HG02642 (cell line): Measurements from ENCODE around the gene TBX19.

Experiments used
- ATAC-seq: cut with Tn5 transposase; IDR thresholded peaks from one replicate; pipeline ENCODE4 v1.9.1; 2021; ENCODE audit warnings: mild to moderate bottlenecking; ENCODE audit not compliant: unreplicated experiment, poor library complexity

Gene TBX19

DNA sequence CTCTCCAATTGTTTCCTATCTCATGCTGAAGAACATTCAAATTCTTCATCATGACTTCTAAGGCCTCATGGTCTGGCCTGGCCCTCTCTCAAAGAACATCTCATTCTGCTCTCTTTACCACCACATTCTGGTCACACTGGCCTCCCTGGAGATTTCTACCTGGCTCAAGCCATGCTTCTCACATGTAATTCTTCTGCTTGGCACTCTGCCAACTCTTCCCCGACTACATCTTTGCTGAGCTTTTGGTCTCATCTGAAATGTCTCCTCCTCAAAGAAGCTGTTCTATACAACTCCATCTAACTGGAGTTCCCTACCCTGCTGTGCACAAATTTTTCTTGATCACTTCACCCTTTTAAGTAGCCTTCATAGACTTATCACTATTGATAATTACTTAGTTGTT lies 1.4 kb upstream of the TBX19 start:
- ATAC-seq, result no peak

DNA sequence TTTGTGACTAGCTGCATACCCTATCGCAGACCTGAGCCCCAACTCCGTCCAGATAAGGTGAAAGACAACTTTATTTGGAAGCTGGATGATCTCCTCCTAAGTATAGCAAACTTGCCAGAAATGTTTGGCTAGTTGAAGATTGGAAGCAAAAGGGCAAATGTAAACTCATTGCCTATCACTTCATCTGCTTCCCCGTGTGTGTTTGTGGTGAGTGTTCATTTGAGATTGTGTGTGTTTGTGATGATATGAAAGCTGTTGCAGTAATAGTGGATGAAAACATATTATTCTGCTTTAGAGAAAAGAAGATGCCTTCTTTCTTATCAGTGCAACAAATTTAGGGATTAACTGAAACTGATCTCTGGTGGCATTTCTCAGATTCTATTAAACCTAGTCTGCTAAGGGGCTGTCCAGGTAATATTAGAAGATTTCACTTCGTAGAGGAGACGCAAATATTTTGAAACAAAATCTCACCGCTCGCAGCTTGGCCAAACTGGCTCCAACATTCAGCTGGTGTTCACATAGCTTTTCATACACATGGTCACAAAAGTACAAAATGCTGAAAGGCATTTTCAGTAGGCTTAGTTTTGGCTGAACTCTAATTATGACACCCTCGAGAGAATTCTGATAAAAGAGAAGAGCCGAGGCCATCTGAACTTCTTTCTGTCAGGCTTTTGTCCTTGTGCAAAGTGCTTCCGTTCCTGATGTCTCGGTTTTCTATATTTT lies 1.1 kb downstream of the TBX19 start:
- ATAC-seq, result no peak

DNA sequence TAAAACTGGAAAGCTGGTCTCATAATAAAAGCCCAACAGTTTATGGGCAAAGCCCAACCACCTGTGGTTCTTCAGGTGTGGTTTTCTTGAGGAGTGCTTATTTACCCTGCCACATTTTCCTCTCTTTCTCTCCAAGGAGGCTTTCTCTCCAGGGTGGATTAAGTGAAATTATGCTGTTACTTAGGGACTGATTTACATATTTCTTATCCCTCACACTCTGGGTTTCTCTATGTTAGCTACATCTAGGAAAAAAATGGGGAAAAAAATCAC lies 4.8 kb downstream of the TBX19 start:
- no peak for ATAC-seq

DNA sequence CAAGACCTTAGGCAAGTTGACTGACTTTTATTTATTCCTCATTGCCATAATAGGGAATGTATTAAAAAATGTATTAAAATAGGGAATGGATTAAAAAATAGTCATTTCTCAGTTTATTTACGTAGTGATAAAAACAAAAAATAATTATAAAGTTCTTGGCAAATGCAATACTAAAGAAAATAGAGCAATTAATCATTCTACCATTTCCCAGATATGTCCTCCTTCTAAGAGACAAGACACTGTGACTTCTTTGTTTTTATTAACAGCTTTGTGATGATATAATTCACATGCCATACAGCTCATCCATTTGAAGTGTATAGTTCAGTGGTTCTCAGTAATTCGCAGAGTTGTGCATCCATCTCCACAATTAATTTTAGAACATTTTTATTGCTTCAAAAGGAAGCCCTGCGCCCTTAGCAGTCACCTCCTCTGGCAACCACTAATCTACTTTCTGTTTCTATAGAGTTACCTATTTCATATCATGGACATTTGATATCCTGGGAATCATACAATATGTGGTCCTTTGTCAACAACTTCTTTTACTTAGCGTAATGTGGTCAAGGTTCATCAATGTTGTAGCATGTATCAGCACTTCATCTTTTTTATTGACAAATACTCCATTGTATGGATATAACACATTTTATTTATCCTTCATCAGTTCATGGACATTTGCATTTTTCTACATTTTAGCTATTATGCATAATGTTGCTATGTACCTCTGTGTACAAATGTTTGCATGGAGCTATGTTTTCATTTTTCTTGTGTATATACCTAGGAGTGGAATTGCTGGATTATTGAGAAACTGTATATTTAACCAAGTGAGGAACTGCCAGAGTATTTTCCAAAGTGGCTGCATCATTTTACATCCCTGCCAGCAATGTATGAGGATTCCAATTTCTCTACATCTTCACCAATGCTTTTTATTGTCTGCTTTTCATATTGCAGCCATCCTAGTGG lies 5.6 kb downstream of the TBX19 start:
- ATAC-seq, result no peak

DNA sequence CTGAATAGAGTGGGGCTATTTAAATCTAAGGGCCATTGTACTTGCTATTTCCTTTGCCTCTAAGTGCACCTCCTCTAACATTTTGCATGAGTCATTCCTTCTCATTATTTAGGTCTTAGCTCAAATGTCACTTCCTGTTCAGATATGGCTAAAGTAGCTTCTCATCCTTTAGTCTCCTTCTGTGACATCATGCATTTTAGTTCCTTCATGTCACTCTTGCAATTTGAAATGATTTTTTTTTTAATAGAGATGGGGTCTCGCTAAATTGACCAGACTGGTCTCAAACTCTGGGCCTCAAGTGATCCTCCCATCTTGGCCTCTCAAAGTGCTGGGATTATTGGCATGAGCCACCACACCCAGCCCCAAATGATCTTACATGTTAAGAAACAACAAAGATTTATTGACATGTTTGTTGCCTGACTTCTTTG lies 6.6 kb downstream of the TBX19 start:
- ATAC-seq, result no peak

DNA sequence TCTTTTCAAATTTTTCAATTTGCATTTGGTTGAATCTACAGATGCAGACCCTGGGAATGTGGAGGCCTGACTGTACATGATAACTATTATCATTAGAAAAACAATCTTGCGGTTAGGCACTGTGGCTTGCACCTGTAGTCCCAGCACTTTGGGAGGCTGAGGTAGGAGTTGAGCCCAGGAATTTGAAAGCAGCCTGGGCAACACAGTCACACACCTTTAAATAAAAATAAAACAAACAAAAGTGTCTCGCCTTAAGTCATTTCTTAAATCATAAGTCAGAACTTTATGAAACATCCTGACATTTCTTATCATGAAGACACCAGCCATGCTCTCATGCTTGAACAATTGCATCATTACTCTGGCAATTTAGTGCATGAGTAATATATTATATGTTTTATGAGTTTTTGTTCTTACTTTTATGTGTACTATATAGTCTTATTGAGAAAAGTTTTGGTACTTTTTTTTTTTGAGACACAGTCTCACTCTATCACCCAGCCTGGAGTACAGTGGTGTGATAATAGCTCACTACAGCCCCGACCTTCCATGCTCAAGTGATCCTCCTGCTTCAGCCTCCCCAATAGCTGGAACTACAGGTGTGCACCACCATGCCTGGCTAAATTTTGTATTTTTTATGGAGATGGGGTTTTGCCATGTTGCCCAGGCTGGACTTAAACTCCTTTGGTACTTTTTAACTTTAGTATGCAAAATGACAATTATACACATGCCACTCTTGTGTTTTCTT lies 7.8 kb downstream of the TBX19 start:
- no peak for ATAC-seq

DNA sequence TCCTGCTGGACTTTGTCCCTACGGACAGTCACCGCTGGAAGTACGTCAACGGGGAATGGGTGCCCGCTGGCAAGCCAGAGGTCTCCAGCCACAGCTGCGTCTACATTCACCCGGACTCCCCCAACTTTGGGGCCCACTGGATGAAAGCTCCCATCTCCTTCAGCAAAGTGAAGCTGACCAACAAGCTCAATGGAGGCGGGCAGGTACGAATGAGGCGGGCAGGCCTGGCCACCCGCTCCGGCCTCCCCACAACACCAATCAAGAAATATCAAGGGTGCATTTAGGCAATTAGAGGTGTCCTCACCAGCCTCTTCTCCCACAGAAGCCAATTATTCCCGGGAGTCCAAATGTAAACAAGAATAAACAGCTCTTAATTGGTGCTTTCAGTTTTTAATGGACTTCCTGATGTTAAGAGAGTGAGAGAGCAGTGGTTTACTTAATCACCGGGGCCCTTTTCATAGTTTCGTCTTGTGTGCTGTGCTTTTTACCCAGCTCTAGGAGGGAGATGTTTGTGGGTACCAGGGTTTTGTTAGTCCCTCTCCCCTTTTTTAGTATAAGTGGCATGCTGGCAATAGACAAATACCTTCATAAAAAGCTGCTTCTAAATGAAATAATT lies 10.7 kb downstream of the TBX19 start:
- ATAC-seq, result no peak

DNA sequence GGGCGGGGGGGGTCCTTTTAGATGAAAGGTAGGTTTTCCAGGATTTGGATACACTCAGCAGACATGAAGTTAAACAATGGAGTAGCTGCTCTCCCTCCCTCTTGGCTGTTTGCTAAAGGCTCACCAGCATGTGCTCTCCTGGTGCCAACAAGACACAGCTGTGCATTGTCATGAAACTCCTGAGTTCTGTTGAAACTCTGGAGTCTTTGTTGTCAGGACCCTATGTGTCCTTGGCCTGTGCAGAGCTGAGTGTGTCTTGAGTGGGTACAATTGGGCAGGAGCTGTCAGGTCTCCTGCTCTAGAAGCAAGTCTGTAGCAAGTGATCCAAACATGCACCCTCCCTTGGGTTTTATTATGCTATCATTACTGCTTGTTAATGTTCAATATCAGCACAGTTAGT lies 12.7 kb downstream of the TBX19 start:
- no peak for ATAC-seq

DNA sequence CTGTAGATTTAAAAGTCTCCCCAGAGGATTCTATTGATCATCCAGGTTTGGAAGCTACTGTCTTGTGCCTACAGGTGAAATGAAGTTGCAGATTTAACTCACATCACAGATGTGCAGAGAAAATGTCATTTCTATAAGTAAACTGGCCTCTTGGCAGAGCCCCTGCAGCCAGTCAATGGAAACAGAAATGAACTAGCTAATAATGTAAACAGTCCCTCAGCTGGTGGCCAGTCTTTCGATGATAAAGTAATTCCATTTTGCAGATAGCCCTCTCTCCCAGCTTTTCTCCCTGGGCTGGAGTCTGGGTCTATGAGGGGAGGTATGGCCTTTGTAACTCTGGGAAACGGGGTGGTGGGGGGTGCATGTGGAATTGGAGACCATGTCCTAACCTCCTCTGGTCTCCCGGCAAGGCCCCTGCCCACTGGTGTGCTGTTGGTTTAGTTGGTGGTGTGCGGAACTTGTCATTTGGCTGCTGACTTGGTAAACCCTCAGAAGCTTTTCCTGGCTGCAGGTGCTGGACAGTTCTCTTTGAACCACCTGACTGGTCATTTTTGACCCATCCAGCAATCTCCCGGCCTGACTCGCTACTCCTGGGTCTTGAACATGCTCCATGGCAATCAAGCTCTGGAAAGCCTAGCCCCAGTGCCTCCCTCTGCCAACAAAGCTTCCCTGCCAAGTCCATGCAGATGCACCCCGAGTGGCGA lies 14.9 kb downstream of the TBX19 start:
- no peak for ATAC-seq

DNA sequence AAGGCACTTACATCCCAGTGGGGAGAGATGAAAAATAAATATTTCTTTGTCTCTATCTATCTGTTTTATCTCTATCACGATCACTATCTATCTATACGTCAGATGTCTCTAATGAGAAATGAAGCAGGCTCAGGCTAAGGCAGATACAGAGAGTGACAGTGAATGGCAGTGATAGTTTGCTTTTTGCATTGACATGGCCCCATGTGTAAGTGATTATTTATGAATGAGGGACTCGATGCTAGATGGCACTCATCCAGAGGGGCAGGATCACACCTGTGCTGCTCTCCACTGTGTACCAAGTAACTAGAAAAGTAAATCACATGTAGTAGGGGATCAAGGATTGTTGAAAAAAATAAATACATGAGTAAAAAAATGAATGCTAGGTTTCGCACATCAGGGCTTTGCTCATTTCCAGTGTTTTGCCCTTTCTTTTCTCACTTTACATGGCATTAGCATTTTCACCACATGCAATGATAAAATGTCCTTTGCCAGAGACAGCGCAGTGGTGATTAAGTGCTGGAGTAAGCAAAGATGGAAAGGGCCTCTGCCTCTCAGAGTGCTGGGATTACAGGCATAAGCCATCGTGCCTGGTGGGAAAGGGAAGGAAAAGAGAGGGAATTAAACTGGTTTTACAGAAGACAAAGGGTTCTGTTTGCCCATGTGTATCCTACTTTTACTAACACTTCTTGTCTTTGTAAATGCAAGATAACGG lies 16.5 kb downstream of the TBX19 start:
- no peak for ATAC-seq

DNA sequence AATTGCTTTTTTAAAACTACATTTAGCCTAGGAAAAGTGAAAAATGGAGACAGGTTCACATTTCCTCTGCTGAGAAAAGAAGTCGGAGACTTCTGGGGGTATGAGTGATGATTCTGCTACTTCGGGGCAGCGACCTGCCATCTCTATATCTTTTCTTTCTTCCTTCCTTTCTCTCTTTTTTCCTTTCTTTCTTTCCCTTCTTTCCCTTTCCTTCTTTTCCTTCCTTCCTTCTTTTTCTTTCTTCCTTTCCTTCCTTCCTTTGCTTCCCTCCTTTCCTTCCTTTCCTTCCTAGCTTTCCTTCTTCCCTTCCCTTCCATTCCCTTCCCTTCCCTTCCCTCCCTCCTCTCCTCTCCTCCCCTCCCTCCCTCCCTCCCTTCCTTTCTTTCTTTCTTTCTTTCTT lies 17.8 kb downstream of the TBX19 start:
- ATAC-seq, result no peak

DNA sequence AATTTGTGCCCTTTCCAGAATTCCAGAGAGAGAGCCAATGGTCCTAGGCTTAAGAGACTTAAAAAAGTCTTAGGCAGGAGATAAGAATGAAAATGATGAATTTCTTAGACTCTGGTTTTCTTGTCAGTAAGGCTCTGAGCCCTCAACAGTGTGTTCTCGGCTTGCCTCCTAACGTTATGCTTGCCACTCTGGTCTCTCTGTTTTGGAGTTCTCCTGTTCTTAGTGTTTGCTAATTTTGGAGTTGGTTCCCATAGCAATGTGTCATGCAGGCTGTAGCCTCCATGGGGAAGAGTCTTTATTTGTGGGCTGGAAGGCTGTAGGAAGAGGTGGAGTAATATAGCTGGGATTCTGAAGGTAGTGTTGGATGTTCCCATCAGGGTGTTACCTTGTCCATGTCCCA lies 19.9 kb downstream of the TBX19 start:
- ATAC-seq, result no peak

DNA sequence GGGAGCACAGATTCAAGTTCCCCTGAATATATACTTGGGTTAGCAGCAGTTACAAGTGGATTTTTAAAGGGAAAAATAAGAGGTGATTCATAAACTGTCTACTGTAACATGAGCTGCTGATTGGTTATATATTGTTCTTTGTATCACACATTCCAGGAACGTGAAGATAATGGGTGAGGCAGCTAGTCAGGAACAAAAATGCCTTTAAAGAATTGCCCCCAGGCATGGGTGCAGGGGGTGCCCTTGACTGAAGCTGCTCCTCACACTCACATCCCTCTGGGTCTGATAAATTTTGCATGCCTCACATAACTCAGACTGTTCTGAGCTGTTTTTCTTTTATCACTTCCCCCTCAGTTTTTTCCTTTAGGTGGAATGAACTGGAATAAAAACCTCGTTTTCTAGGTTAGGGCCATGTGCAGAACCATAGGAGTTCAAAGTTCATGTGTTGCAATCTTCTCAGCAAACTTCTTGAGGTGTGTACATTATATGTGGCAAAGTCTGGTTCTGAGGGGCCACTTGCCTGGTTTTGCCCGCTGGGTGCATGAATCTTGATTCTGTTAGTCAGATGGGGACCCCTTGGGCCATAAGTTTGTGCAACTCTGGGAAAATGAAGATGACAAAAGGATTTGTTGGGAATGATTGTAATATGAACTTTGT lies 21.1 kb downstream of the TBX19 start:
- no peak for ATAC-seq

DNA sequence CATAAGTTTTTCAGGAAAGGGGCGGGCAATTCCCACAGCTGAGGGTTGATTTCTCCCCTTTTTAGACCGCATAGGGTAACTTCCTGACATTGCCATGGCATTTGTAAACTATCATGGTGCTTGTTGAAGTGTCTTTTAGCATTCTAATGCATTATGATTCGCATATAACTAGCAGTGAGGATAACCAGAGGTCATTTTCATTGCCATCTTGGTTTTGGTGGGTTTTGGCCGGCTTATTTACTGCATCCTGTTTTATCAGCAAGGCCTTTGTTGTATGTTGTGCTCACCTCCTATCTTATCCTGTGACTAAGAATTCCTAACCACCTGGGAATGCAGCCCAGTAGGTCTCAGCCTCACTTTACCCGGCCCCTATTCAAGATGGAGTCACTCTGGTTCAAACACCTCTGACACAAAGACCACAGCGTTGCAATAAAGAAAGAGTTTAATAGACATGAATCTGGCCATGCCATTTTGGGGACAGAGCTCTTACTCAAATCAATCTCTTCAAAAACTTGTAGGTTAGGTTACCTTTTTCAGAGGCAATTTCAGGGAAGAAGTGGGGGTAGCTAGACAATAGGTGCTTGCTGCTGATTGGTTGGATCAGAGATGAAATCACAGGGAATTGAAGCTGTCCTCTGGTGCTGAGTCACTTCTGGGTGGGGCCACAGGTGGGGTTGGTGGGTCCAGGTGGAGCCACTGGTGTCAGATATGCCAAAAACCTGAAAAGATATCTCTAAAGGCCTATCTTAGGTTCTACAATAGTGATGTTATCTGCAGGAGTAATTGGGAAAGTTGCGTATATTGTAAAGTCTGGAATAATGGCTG lies 23.3 kb downstream of the TBX19 start:
- ATAC-seq, result no peak

DNA sequence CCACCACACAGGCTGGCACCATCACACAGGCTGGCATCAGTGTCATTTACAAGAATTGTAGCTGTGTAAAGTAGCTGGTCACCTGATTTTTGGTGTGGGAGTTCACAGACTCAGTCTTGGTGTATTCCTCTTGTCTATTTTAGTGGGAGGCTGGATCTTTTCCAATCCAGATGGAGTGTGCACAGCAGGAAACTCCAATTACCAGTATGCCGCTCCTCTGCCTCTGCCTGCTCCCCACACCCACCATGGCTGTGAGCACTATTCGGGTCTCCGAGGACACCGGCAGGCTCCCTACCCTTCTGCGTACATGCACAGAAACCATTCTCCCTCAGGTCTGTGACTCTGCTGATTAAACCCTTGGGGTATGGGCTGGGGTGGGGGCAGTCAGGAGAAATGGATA lies 24.2 kb downstream of the TBX19 start:
- ATAC-seq, result no peak

DNA sequence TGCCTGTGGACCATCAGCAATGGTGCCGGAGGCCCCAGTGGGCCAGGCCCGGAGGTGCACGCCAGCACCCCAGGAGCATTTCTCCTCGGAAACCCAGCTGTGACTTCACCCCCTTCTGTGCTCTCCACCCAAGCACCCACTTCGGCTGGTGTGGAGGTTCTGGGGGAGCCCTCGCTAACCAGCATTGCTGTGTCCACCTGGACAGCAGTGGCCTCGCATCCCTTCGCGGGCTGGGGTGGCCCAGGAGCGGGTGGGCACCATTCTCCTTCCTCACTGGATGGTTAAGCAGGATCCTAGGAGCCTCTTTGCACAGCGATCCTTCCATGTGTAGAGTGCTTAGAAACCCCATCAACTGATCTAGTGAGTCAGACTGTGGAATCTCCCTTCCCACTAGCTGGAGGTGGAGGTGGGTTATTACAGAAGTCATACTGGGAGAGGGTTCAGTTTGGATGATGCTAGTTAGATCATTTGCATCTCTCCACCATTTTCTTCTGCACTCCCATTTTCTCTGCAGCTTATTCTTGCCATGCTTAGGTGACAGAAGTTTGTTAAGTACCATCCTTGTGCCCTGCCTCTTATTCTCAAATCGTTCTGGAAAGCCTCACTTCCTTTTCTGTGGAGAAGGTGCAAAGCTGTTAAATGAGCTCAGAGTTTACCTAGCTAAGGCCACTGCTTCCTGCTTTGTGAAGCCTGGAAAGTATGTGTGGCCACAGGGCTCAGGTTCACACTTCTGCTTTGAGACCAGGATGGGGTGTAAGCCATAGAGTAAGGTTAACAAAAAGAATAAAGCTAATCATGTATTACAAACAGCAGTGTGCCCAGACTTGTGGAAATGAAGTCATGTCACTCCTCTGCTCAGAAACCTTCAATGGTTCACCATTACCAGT lies 32.3 kb downstream of the TBX19 start:
- ATAC-seq, result no peak

DNA sequence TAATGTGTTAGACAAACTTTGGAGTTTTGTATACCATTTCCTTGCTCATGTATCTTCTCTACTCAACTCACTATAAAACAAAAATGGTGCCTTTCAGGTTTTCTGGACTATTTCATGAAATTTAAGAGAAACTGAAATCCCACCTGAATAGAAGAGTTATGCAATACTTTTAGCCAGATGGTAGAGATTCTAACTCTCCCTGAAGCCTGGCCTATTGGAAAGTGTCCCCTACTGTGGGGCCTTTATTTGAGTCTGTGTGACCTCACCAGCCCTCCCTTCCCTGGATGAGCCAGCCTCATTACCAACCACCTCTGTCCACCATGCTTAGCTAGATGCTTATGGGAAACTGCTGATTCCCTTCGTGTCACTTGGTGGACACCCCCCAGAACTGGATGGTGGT lies 35.5 kb downstream of the TBX19 start:
- no peak for ATAC-seq
